Peyer's patch (tissue), 4 donors: ENCODE measurements around the gene RBP3.

Source experiments
- POLR2A ChIP-seq, 2 donors: fragments of 450-650 bp; IDR thresholded peaks; one replicate each; pipeline ENCODE4 v1.5.1; 2017; ENCODE audit warnings: antibody characterized with exemption in 2 of 2, mild to moderate bottlenecking in 2 of 2, moderate library complexity in 2 of 2
- TF ChIP-seq, protein P1 (sequence below), 6 experiments: fragments of 450-650 bp in 4 of 6; fragments of 200-600 bp in 2 of 6; sonication (generic) in 1 of 6; IDR thresholded peaks; one replicate each; pipeline ENCODE4 v1.5.1; 2017 to 2019; ENCODE audit warnings: antibody characterized with exemption in 6 of 6, mild to moderate bottlenecking in 3 of 6, moderate library complexity in 1 of 6

DNA sequence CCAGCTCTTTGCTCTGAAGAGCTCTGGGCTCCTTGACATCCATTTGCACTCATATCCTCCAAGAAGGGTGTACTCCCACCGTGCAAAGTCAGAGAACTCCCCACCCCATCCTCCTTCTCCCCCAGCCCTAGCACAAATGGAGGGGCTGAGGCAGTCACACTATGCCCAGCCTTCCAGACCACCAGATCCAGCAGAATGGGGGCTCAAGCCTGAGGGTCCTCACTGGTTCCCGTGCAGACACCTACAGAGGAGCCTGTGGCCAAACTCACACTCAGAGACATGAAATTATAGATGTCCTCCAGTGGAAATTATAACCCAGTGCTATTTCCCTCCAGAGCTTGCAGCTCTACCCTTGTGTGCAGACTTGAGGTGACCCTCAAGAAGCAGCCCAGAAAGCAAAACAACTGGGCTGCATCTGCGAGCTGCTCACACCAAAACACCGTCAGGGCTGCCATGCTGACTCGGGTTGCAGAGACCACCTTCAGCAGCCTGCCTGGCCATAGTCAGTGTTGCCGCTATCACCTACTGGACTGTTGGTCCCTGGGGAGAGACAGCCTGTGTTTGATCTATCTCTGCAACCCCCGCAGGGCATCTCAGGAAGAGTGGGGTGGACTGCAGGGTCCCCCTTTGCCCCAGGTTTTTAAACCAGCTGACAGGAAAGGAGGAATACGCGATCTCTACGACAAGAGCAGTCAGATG is 28.5 kb downstream of the RBP3 start:
- TF ChIP-seq, protein P1, sequence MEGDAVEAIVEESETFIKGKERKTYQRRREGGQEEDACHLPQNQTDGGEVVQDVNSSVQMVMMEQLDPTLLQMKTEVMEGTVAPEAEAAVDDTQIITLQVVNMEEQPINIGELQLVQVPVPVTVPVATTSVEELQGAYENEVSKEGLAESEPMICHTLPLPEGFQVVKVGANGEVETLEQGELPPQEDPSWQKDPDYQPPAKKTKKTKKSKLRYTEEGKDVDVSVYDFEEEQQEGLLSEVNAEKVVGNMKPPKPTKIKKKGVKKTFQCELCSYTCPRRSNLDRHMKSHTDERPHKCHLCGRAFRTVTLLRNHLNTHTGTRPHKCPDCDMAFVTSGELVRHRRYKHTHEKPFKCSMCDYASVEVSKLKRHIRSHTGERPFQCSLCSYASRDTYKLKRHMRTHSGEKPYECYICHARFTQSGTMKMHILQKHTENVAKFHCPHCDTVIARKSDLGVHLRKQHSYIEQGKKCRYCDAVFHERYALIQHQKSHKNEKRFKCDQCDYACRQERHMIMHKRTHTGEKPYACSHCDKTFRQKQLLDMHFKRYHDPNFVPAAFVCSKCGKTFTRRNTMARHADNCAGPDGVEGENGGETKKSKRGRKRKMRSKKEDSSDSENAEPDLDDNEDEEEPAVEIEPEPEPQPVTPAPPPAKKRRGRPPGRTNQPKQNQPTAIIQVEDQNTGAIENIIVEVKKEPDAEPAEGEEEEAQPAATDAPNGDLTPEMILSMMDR (IDR thresholded peaks at IDR 0.05), result no peak
- TF ChIP-seq POLR2A (IDR thresholded peaks at IDR 0.05), result no peak
